Neural cell (in vitro differentiated cells): ENCODE data around the gene DHX30. TPM values are rescaled to one million over a fixed set of nuclear protein-coding genes. Genes with fewer than 3 reads are reported as not detected.

Source experiments
- H2AFZ ChIP-seq: fragments of 200-600, 300-800 bp; sonication (generic), shearing (Covaris generic); 2 replicates; pipeline ENCODE4 v1.6.0; 2014; ENCODE audit warnings: low read depth, mild to moderate bottlenecking, antibody characterized with exemption, low read length, moderate library complexity
- H3F3A ChIP-seq: fragments of 200-600 bp; shearing (Covaris generic); 2 replicates; pipeline ENCODE4 v1.6.1; 2016; ENCODE audit warnings: mild to moderate bottlenecking, moderate library complexity, mixed read lengths, antibody characterized with exemption, low read length; ENCODE audit not compliant: insufficient read depth, poor library complexity, severe bottlenecking
- H3K27ac ChIP-seq: fragments of 200-600, 300-800 bp; sonication (generic), shearing (Covaris generic); 2 replicates; pipeline ENCODE4 v1.5.1; 2014; ENCODE audit warnings: mild to moderate bottlenecking, low read length, moderate library complexity
- H3K27me3 ChIP-seq: fragments of 300-800, 200-600 bp; sonication (generic), shearing (Covaris generic); 2 replicates; pipeline ENCODE4 v1.6.0; 2014; ENCODE audit warnings: mild to moderate bottlenecking, low read depth, low read length, moderate library complexity; ENCODE audit not compliant: insufficient read depth
- H3K36me3 ChIP-seq: fragments of 300-800, 200-600 bp; sonication (generic), shearing (Covaris generic); 2 replicates; pipeline ENCODE4 v1.5.1; 2014; ENCODE audit warnings: mild to moderate bottlenecking, antibody characterized with exemption, low read length, moderate library complexity; ENCODE audit not compliant: insufficient read depth
- H3K4me2 ChIP-seq: fragments of 300-800, 200-600 bp; sonication (generic), shearing (Covaris generic); 2 replicates; pipeline ENCODE4 v1.6.0; 2014; ENCODE audit warnings: mild to moderate bottlenecking, low read length
- H3K4me3 ChIP-seq: fragments of 300-800, 200-600 bp; sonication (generic), shearing (Covaris generic); 2 replicates; pipeline ENCODE4 v1.5.1; 2014; ENCODE audit warnings: mild to moderate bottlenecking, low read length, moderate library complexity
- H3K79me2 ChIP-seq: fragments of 200-600 bp; shearing (Covaris generic); replicated peaks from 2 replicates; pipeline ENCODE4 v1.6.0; 2014; ENCODE audit warnings: mild to moderate bottlenecking, low read length, moderate library complexity; ENCODE audit not compliant: insufficient read depth
- H3K9ac ChIP-seq: fragments of 300-800, 200-600 bp; sonication (generic), shearing (Covaris generic); 2 replicates; pipeline ENCODE4 v1.6.1; 2016; ENCODE audit warnings: mild to moderate bottlenecking, low read length, mixed read lengths
- H3K9me2 ChIP-seq: fragments of 200-600 bp; shearing (Covaris generic); 2 replicates; pipeline ENCODE4 v1.6.1; 2016; ENCODE audit warnings: mild to moderate bottlenecking, low read length, mixed read lengths; ENCODE audit not compliant: insufficient read depth
- H3K9me3 ChIP-seq: fragments of 200-600, 300-800 bp; sonication (generic), shearing (Covaris generic); 2 replicates; pipeline ENCODE4 v1.6.1; 2016; ENCODE audit warnings: mild to moderate bottlenecking, mixed run types, low read length, moderate library complexity, mixed read lengths
- H4K20me1 ChIP-seq: fragments of 200-600 bp; shearing (Covaris generic); 2 replicates; pipeline ENCODE4 v1.6.1; 2016; ENCODE audit warnings: mild to moderate bottlenecking, mixed run types; ENCODE audit not compliant: insufficient read depth
- EP300 ChIP-seq: fragments of 450-650 bp; conservative IDR thresholded peaks from 2 replicates; pipeline ENCODE4 v1.6.1; 2014; ENCODE audit warnings: antibody characterized with exemption, mild to moderate bottlenecking, moderate library complexity; ENCODE audit not compliant: poor library complexity, severe bottlenecking
- EZH2 ChIP-seq: fragments of 200-600, 300-800 bp; shearing (Covaris generic), sonication (generic); IDR thresholded peaks from 2 replicates; pipeline ENCODE4 v1.6.1; 2014; ENCODE audit warnings: antibody characterized with exemption, low read length, borderline replicate concordance, mild to moderate bottlenecking; ENCODE audit not compliant: insufficient read depth, poor library complexity, severe bottlenecking
- MXI1 ChIP-seq: fragments of 450-650 bp; conservative IDR thresholded peaks from 2 replicates; pipeline ENCODE4 v1.6.1; 2014; ENCODE audit warnings: antibody characterized with exemption, mild to moderate bottlenecking; ENCODE audit not compliant: poor library complexity, severe bottlenecking
- POLR2AphosphoS5 ChIP-seq: IDR thresholded peaks from 2 replicates; pipeline ENCODE4 v1.6.1; 2012
- RAD21 ChIP-seq: fragments of 450-650 bp; conservative IDR thresholded peaks from 2 replicates; pipeline ENCODE4 v1.6.1; 2014; ENCODE audit warnings: antibody characterized with exemption, mild to moderate bottlenecking, moderate library complexity
- REST ChIP-seq: IDR thresholded peaks from 2 replicates; pipeline ENCODE4 v1.6.1; 2012; ENCODE audit warnings: borderline replicate concordance
- SMC3 ChIP-seq: fragments of 450-650 bp; conservative IDR thresholded peaks from 2 replicates; pipeline ENCODE4 v1.6.1; 2014; ENCODE audit warnings: antibody characterized with exemption, mild to moderate bottlenecking, moderate library complexity; ENCODE audit not compliant: poor library complexity
- TAF1 ChIP-seq: IDR thresholded peaks from 2 replicates; pipeline ENCODE4 v1.6.1; 2012; ENCODE audit warnings: low read depth
- polyA plus RNA-seq: library from polyadenylated mRNA; depleted of rRNA; stranded (reverse); fragments of >200 nt; gene quantifications from 2 replicates; pipeline ENCODE4 v1.2.3, GENCODE V29; 2014
- TF ChIP-seq, protein P1 (sequence below): fragments of 450-650 bp; IDR thresholded peaks from 2 replicates; pipeline ENCODE4 v1.5.1; 2014; ENCODE audit warnings: antibody characterized with exemption, mild to moderate bottlenecking, moderate library complexity; ENCODE audit not compliant: poor library complexity, severe bottlenecking

DHX30 gene
- polyA plus RNA-seq, 1 donor from 2014 or later: 101 TPM

GRCh38 chr3:47846880-47847248 is 43.9 kb downstream of the DHX30 start:
- Histone ChIP-seq H3K4me3 (no peak overlapping the region), H4K20me1 (no peaks in the 10 kb centered on the region), H2AFZ (no peak overlapping the region), H3K27me3 (no peaks in the 10 kb centered on the region), H3K4me2 (no peak overlapping the region), H3F3A (no peaks in the 10 kb centered on the region), H3K9me2 (no peaks in the 10 kb centered on the region), H3K79me2 (no peaks in the 10 kb centered on the region), H3K9ac (no peak overlapping the region), H3K9me3 (no peaks in the 10 kb centered on the region), H3K36me3 (no peaks in the 10 kb centered on the region), H3K27ac (no peak overlapping the region)
- TF ChIP-seq REST: no peak
- no peak for TF ChIP-seq TAF1
- TF ChIP-seq POLR2AphosphoS5: no peak
- no peak for TF ChIP-seq MXI1

DNA sequence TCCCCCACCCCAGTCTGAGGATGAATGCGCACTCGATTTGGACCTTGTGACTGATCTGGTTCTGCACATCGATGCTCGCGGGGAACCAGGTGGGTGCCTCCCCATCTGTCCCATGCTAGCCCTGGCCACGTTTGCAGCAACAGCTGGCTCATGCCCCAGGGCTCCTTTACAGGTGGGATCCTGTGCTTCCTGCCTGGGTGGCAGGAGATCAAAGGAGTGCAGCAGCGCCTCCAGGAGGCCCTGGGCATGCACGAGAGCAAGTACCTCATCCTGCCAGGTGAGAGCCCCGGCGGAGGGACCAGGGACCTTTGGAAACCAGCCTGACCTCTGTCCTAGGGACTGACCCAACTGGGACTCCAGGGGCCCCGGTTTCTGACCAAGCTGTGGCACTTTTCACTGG is 44.3 kb downstream of the DHX30 start:
- no peaks in the 10 kb centered on the region for H3K79me2 ChIP-seq
- TF ChIP-seq, protein P1, sequence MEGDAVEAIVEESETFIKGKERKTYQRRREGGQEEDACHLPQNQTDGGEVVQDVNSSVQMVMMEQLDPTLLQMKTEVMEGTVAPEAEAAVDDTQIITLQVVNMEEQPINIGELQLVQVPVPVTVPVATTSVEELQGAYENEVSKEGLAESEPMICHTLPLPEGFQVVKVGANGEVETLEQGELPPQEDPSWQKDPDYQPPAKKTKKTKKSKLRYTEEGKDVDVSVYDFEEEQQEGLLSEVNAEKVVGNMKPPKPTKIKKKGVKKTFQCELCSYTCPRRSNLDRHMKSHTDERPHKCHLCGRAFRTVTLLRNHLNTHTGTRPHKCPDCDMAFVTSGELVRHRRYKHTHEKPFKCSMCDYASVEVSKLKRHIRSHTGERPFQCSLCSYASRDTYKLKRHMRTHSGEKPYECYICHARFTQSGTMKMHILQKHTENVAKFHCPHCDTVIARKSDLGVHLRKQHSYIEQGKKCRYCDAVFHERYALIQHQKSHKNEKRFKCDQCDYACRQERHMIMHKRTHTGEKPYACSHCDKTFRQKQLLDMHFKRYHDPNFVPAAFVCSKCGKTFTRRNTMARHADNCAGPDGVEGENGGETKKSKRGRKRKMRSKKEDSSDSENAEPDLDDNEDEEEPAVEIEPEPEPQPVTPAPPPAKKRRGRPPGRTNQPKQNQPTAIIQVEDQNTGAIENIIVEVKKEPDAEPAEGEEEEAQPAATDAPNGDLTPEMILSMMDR: no peak
- TF ChIP-seq TAF1 (no peak), SMC3 (no peak), MXI1 (no peak), RAD21 (no peak), EP300 (no peak), POLR2AphosphoS5 (no peak), REST (no peak), EZH2 (no peak)
- H3K9me3 ChIP-seq: no peaks in the 10 kb centered on the region
- H3K27ac ChIP-seq: no peak overlapping the region
- no peaks in the 10 kb centered on the region for H3K36me3 ChIP-seq
- H3K27me3 ChIP-seq: no peaks in the 10 kb centered on the region
- no peaks in the 10 kb centered on the region for H3K9me2 ChIP-seq
- no peaks in the 10 kb centered on the region for H3F3A ChIP-seq
- H2AFZ ChIP-seq: no peak overlapping the region
- no peaks in the 10 kb centered on the region for H4K20me1 ChIP-seq
- no peak overlapping the region for H3K4me3 ChIP-seq
- no peak overlapping the region for H3K4me2 ChIP-seq
- H3K9ac ChIP-seq: no peak overlapping the region
